ENCODE data around the gene DEPP1. TPM values are rescaled to one million over a fixed set of nuclear protein-coding genes. Genes with fewer than 3 reads are reported as not detected.

The DEPP1 gene
- total and polyA plus RNA-seq, 2 of the 4 experiments (the other 2 are of a cell fraction) = 13.6 to 30.0 TPM

DNA sequence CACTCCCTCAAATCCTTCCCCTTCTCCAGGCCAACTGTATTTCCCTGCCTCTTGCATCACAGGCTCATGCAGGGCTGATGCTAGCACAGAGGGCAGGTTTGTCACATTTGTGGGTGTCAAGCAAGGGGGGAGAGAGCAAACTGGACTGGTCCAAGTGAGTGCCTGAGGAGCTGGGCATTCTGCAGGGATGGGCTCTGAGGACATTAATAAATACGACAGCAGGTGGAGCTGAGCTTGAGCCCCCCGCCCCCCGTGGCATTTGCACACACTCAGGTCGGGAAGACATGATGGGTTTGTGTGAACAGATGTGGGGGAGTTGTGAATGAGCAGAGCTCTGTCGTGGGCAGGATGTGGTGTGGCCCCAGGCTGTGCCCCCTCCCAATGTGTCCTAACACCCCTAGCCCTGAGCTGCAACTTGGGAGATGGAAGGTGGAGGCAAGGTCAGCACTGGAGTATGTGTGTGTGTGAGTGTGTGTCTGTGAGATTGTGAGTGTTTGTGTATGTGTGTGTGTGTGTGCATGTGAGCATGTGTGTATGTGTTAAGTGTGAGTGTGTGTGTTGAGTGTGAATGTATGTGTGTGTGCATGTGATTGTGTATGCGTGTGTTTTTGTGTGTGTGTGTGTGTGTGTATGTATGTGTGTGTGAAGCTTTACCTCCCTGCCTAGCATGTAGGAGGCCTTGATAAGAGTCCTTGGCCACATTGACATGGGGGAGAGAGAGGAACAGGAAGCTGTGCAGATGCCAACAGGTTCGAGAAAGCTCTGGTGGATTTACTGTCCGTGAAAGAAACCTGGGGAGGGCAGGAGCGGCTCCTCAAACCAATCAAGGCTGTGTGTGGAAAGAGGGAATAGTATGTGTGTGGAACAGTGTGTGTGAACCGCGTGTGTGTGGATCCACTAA is 9.9 kb downstream of the DEPP1 start:
- Histone ChIP-seq H2BK5ac (ENCODE audit: low read depth, low read length, poor library complexity, severe bottlenecking) (peak overlapping the region; percentile 52), H4K5ac (ENCODE audit: low read depth, low read length) (0 out of 2 replicates have a peak overlapping the region, but pooled peaks have one; percentile 4), H2AFZ (replicated peaks; ENCODE audit: low read length, poor library complexity) (peak overlapping the region; percentile 52), H2BK15ac (ENCODE audit: low read depth, low read length) (no peak overlapping the region), H2BK20ac (ENCODE audit: low read depth, low read length) (0 out of 2 replicates have a peak overlapping the region, but pooled peaks have one; percentile 27), H3K27me3 (ENCODE audit: control insufficient read depth, insufficient read depth, low read length) (no peaks in the 10 kb centered on the region), H3K9me1 (ENCODE audit: insufficient read depth, low read length) (peaks cover 10% of the 10 kb centered on the region), H2BK120ac (ENCODE audit: low read depth, low read length) (peak overlapping the region; percentile 69; the same call in 1 of the 2 replicates), H3K14ac (replicated peaks; ENCODE audit: low read depth, low read length) (no peak overlapping the region; the same call in 1 of the 2 replicates), H3K4me2 (ENCODE audit: low read depth, low read length) (no peak overlapping the region; the same call in 1 of the 2 replicates), H4K91ac (ENCODE audit: insufficient read depth, low read depth, low read length) (no peak overlapping the region), H3K9me3 (ENCODE audit: control insufficient read depth, insufficient read depth, low read length) (no peaks in the 10 kb centered on the region), H3K23ac (ENCODE audit: low read depth, low read length) (no peak overlapping the region; the same call in 1 of the 2 replicates), H3K18ac (ENCODE audit: low read depth, low read length) (no peak overlapping the region), H3K36me3 (ENCODE audit: control insufficient read depth, insufficient read depth, low read length) (peaks cover 10% of the 10 kb centered on the region; the same call in 1 of the 2 replicates), H3K27ac (ENCODE audit: insufficient read depth, low read length) (no peak overlapping the region), H4K20me1 (ENCODE audit: insufficient read depth, low read length) (no peaks in the 10 kb centered on the region), H3K9ac (ENCODE audit: low read depth, low read length) (no peak overlapping the region), H2AK5ac (ENCODE audit: low read depth, low read length) (peak overlapping the region; percentile 63; the same call in 1 of the 2 replicates), H4K8ac (ENCODE audit: low read depth in 2 of 2, low read length in 2 of 2) (no peak overlapping the region), H3K4ac (ENCODE audit: low read depth, low read length) (peak overlapping the region; percentile 43; the same call in 1 of the 2 replicates), H3K56ac (ENCODE audit: extremely low read depth, insufficient read depth, low read length) (no peak overlapping the region), H3K79me1 (ENCODE audit: low read depth in 1 of 2, low read length in 2 of 2) (peaks cover 0 to 12% of the 10 kb centered on the region in 2 experiments; a peak in 1 of 4 replicates), H2AK9ac (replicated peaks; ENCODE audit: low read depth, low read length, poor library complexity) (no peak overlapping the region), H3K4me1 (ENCODE audit: control insufficient read depth, insufficient read depth, low read length) (peaks cover 30% of the 10 kb centered on the region), H3K4me3 (ENCODE audit: insufficient read depth, low read depth, low read length) (no peak overlapping the region)
- no peak for ATAC-seq (ENCODE audit: low read depth)
- intact Hi-C loops (cut with micrococcal nuclease) (no loop called here), in situ Hi-C loops (cut with MboI; ENCODE audit: low sequenced_read_pairs) (no loop called here), dilution Hi-C loops (cut with HindIII; ENCODE audit: low sequenced_read_pairs, unreplicated experiment) (no loop called here)
- DNase-seq = no peak
- no TSS peak for BruUV-seq (replicated peaks)
- POLR2A ChIA-PET (ENCODE audit: unreplicated experiment) = no interaction called here
- TF ChIP-seq POLR2A (IDR thresholded peaks at IDR 0.05; ENCODE audit: low read depth, low read length) (no peak), MAZ (IDR thresholded peaks at IDR 0.05; ENCODE audit: borderline replicate concordance, low read depth, low read length) (no peak), RCOR1 (IDR thresholded peaks at IDR 0.05; ENCODE audit: insufficient replicate concordance, low read length) (no peak), CEBPB (IDR thresholded peaks at IDR 0.05; ENCODE audit: low read depth, low read length) (0 out of 2 replicates have a peak, but pooled peaks have one; percentile 17), NFE2L2 (IDR thresholded peaks at IDR 0.05; ENCODE audit: low read depth, low read length) (no peak), BHLHE40 (IDR thresholded peaks at IDR 0.05; ENCODE audit: low read depth, low read length) (no peak)
- TF ChIP-seq, protein P1, sequence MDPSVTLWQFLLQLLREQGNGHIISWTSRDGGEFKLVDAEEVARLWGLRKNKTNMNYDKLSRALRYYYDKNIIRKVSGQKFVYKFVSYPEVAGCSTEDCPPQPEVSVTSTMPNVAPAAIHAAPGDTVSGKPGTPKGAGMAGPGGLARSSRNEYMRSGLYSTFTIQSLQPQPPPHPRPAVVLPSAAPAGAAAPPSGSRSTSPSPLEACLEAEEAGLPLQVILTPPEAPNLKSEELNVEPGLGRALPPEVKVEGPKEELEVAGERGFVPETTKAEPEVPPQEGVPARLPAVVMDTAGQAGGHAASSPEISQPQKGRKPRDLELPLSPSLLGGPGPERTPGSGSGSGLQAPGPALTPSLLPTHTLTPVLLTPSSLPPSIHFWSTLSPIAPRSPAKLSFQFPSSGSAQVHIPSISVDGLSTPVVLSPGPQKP (IDR thresholded peaks at IDR 0.05; ENCODE audit: borderline replicate concordance, low read depth, low read length) = no peak
- CTCF ChIA-PET = no interaction called here
- 87% methylated on average over 6 of the region's 11 CpGs; no CpG with 5 or more reads in 1 of the 2 experiments for WGBS, 2 experiments (ENCODE audit: extremely low coverage in 2 of 2, insufficient read length in 1 of 2)

All from IMR-90 (cell line).